DOHH2 (cell line): ENCODE measurements around the gene AMDHD1.

ENCODE experiments used
- H3F3A ChIP-seq: fragments of 200-600 bp; sonication (generic), shearing (Covaris generic); 2 replicates; pipeline ENCODE4 v1.6.0; 2016; ENCODE audit warnings: antibody characterized with exemption, mild to moderate bottlenecking; ENCODE audit not compliant: control insufficient read depth, insufficient read depth
- H3K27ac ChIP-seq: fragments of 200-600 bp; sonication (generic); 2 replicates; pipeline ENCODE4 v1.5.1; 2014; ENCODE audit warnings: low read depth, mild to moderate bottlenecking, low read length, moderate library complexity
- H3K27me3 ChIP-seq: fragments of 200-600 bp; sonication (generic); 2 replicates; pipeline ENCODE4 v1.6.1; 2014; ENCODE audit warnings: mild to moderate bottlenecking, low read length, mixed read lengths; ENCODE audit not compliant: control insufficient read depth
- H3K36me3 ChIP-seq: fragments of 200-600 bp; sonication (generic); 2 replicates; pipeline ENCODE4 v1.6.1; 2014; ENCODE audit warnings: mild to moderate bottlenecking, low read length, moderate library complexity, mixed read lengths; ENCODE audit not compliant: control insufficient read depth
- H3K4me1 ChIP-seq: fragments of 200-600 bp; sonication (generic); 2 replicates; pipeline ENCODE4 v1.6.1; 2014; ENCODE audit warnings: mild to moderate bottlenecking, low read length, mixed read lengths; ENCODE audit not compliant: control insufficient read depth
- H3K4me2 ChIP-seq: fragments of 200-600 bp; sonication (generic); 2 replicates; pipeline ENCODE4 v1.6.0; 2014; ENCODE audit warnings: mild to moderate bottlenecking, low read length, moderate library complexity
- H3K4me3 ChIP-seq: fragments of 200-600 bp; sonication (generic); 2 replicates; pipeline ENCODE4 v1.5.1; 2014; ENCODE audit warnings: mild to moderate bottlenecking, low read length, mixed read lengths
- H3K79me2 ChIP-seq: fragments of 200-600 bp; sonication (generic); 2 replicates; pipeline ENCODE4 v1.6.1; 2014; ENCODE audit warnings: mild to moderate bottlenecking, low read length, mixed read lengths; ENCODE audit not compliant: control insufficient read depth
- H3K9me2 ChIP-seq: fragments of 200-600 bp; sonication (generic); replicated peaks from 2 replicates; pipeline ENCODE4 v1.6.1; 2014; ENCODE audit warnings: mild to moderate bottlenecking, low read length, mixed read lengths; ENCODE audit not compliant: control insufficient read depth
- H3K9me3 ChIP-seq: fragments of 200-600 bp; sonication (generic); 2 replicates; pipeline ENCODE4 v1.6.1; 2014; ENCODE audit warnings: antibody characterized with exemption, low read length, mixed read lengths; ENCODE audit not compliant: control insufficient read depth, insufficient read depth
- H4K20me1 ChIP-seq: fragments of 200-600 bp; sonication (generic); 2 replicates; pipeline ENCODE4 v1.6.0; 2014; ENCODE audit warnings: low read depth, mild to moderate bottlenecking, antibody characterized with exemption, low read length, moderate library complexity; ENCODE audit not compliant: control insufficient read depth, insufficient read depth
- EZH2phosphoT487 ChIP-seq: fragments of 200-600 bp; sonication (generic); IDR thresholded peaks from 2 replicates; pipeline ENCODE4 v1.6.1; 2017; ENCODE audit warnings: borderline replicate concordance, mild to moderate bottlenecking, antibody characterized with exemption, low read length, moderate library complexity, mixed read lengths
- TF ChIP-seq, protein P1 (sequence below): fragments of 200-600 bp; sonication (generic); IDR thresholded peaks from one replicate; pipeline ENCODE4 v1.5.1; 2014; ENCODE audit warnings: antibody characterized with exemption, mild to moderate bottlenecking, low read depth, low read length; ENCODE audit not compliant: poor library complexity, severe bottlenecking

AMDHD1 gene

DNA sequence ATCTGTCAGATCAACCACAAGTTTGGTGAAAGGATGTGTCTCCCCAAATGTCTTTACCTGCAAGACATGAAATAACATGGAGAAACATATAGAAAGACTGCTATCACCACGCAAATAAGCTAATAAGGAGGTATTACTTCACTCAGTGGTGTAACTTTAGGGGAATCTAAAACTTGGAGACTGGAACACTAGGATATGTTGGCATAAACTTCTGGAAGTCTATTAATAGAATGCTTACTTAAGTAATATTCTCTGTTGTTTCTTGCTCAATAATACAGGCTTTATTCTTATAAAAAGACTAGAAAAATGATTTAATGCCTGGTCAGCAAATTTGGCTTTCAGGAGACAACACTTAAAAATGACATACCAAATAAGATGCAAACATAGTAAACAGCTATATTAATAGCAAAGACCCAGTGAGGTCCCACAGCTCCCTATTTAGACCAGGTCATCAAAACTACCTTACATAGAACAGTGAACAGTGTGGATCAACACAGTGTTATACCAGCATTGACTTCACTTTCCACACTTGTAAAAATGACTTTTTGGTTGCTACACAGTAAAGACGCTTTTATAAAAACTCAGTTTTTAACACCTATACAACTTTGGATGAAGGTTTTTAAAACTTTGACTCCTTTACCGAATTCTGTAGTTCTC is 71.9 kb downstream of the AMDHD1 start:
- H3K9me2 ChIP-seq: no peaks in the 10 kb centered on the region
- H3K27me3 ChIP-seq: no peaks in the 10 kb centered on the region
- H3K79me2 ChIP-seq: no peaks in the 10 kb centered on the region
- no peak overlapping the region for H3K4me3 ChIP-seq
- peaks cover 3% of the 10 kb centered on the region for H3K4me1 ChIP-seq
- no peak for TF ChIP-seq EZH2phosphoT487
- TF ChIP-seq, protein P1, sequence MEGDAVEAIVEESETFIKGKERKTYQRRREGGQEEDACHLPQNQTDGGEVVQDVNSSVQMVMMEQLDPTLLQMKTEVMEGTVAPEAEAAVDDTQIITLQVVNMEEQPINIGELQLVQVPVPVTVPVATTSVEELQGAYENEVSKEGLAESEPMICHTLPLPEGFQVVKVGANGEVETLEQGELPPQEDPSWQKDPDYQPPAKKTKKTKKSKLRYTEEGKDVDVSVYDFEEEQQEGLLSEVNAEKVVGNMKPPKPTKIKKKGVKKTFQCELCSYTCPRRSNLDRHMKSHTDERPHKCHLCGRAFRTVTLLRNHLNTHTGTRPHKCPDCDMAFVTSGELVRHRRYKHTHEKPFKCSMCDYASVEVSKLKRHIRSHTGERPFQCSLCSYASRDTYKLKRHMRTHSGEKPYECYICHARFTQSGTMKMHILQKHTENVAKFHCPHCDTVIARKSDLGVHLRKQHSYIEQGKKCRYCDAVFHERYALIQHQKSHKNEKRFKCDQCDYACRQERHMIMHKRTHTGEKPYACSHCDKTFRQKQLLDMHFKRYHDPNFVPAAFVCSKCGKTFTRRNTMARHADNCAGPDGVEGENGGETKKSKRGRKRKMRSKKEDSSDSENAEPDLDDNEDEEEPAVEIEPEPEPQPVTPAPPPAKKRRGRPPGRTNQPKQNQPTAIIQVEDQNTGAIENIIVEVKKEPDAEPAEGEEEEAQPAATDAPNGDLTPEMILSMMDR: no peak
- no peaks in the 10 kb centered on the region for H3F3A ChIP-seq
- H3K4me2 ChIP-seq: no peak overlapping the region
- no peaks in the 10 kb centered on the region for H3K9me3 ChIP-seq
- no peaks in the 10 kb centered on the region for H4K20me1 ChIP-seq
- H3K27ac ChIP-seq: no peak overlapping the region
- H3K36me3 ChIP-seq: peaks cover 74% of the 10 kb centered on the region

DNA sequence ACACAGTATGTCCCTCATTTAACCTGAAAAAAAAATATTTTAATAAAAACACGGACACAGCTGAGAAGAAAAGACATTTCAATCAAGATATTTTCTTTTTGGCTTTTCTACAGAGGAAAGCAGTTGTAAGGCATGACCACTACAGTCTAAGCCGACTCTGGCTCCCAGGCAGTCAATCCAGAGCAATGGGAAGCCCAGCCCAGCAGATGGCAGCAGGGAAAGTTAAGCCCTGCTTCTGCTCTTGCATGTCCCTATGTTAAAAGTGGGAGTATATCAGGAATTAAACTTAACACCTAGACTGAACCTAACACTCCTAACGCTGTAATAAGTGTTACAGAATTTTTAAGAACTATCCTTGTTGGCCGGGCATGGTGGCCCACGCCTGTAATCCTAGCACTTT is 72.5 kb downstream of the AMDHD1 start:
- Histone ChIP-seq H3F3A (no peaks in the 10 kb centered on the region), H3K4me3 (no peak overlapping the region), H3K36me3 (peaks cover 71% of the 10 kb centered on the region), H3K9me3 (no peaks in the 10 kb centered on the region), H3K27ac (no peak overlapping the region), H3K9me2 (no peaks in the 10 kb centered on the region), H3K79me2 (no peaks in the 10 kb centered on the region), H3K27me3 (no peaks in the 10 kb centered on the region), H4K20me1 (no peaks in the 10 kb centered on the region), H3K4me1 (peaks cover 9% of the 10 kb centered on the region), H3K4me2 (no peak overlapping the region)
- TF ChIP-seq EZH2phosphoT487: no peak
- TF ChIP-seq, protein P1: no peak
